ENCODE results near the gene FBXO21.

The FBXO21 gene

GRCh38 chr12:117101953-117102799 is 88.1 kb downstream of the FBXO21 start:
- DNase-seq: peak; percentile 47

GRCh38 chr12:117100851-117101673 is 89.2 kb downstream of the FBXO21 start:
- DNase-seq: peak; percentile 66

DNA sequence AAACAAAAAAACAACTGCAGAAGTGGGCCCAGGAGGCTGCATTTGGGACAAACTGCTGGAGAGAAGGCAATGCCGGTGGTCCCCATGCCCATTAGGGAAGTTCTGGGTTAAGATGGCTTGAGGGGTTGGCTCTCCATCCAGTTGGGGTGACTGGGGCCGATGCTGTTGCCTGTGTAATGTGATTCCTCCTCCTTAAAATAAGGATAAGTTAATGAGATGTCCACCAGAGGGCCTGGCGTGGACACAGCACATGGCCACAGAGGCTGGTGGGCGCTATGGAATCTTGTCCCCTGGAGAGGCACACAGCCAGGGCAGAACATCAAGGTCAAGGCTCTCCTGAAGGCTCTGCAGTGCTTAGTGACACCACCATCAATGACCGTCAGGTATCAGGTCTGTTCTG is 90.0 kb downstream of the FBXO21 start:
- no peak for DNase-seq

GRCh38 chr12:117098361-117099217 is 91.7 kb downstream of the FBXO21 start:
- DNase-seq: no peak

DNA sequence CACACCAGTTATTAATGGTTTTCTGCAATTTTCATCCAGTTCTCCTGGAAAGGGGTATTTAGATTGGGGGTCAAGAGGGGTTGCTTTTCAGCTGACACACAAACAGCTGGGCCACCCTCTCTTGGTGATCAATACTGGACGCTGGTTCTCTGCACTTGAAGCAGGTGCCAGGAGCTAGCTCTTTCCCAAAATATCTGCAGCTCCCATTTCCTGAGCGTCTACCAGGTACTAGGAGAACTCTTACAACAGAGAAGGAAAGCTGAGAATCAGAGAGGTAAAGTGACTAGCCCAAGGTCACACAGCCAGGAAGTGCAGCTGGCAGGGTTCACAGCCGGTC is 92.3 kb downstream of the FBXO21 start:
- no peak for DNase-seq

DNA sequence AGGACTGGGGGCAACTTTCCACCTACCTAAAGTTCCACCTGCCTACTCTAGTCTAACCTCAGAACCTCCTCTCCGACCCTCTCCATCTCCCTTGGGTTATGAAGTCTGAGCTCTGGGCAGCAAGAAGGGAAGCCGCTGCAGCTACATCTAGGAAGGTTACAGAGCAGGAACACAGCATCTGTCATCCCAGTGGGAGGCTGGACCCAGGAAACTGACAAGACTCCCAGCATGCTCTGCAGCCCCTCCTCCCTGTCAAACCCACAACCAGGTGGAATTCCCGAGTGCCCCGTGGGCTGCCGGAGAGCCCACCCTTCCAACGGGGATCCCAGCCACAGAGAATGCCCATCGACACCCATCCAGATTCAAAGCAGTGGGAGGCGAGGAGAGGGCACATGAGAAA is 93.1 kb downstream of the FBXO21 start:
- peak; percentile 55 for DNase-seq

DNA sequence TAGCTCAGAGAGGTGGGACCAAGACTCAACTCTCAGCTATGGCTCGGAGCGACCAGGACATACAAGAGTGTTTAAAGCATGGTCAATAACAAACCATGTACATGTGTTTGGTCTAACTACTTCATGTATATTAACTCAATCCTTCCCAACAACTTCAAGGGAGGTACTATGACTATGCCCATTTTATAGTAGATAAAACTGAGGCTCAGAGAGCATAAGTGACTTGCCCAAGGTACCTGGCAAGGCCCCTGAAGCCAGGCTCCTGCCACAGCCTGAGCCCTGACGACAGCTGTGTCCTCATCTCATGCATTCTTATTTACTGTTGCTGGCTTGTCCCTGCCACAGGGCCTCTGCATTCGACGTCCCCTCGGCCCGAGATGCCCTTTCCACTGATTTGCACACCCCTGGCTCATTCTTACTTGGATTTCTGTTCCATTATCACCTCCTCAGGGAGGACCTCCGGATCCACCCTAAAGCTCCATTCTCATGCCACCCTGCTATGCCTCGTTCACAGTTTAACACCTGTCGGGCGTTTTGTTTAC is 93.7 kb downstream of the FBXO21 start:
- DNase-seq: no peak

GRCh38 chr12:117095191-117095590 is 95.1 kb downstream of the FBXO21 start:
- peak; percentile 43 for DNase-seq

DNA sequence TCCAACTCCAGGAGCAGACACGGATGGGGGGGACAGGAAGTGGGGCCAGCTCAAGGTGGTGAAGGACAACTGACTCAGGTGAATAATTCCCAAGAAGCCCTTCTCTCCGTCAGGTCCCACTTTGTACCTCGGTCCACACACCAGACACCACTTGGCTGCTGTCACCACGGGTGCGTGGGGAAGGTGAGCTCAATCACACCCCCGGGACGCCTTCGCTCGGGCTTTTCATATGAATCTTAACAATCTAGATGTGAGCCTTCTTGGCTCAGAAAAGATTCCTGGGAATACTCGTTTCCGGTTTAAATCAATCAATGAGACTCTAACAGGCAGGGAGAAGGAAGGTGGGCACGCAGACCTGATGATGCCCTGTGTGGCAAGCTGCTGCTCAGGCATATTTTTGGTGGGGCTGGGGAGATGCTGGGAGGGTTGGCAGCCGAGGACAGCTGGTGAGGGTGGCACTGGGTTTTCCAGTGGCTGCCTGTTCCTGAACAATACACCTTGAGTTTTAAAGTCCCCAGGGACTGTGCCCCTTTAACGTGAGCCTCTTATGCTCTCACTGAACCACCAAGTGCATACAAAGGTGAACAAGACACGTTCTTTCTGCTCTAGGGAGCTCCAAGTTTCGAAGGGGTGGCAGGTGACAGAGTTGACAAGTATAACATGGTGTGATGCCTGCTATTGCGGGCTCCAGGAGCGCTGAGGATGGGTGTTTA is 96.2 kb downstream of the FBXO21 start:
- DNase-seq: peak; percentile 99

GRCh38 chr12:117093431-117093830 is 96.8 kb downstream of the FBXO21 start:
- no peak for DNase-seq

DNA sequence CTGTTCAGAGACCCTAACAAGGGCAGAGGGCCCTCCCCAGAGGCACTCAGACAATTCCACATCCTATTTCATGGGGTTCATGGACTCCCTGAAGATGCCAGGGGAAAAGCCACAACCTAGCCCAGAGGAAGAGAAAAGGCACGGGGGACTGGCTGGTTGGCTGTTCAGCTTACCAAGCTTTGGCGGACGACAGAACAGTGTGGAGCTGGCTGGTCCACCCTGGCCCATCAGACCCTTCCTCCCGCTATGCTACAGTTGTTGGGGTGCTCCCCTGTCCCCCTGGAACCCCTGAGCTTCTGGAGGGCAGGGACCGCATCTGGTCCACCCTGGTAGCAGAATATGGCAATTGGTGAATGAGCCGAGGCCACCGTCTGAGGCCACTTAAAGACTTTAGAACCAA is 97.4 kb downstream of the FBXO21 start:
- no peak for DNase-seq

DNA sequence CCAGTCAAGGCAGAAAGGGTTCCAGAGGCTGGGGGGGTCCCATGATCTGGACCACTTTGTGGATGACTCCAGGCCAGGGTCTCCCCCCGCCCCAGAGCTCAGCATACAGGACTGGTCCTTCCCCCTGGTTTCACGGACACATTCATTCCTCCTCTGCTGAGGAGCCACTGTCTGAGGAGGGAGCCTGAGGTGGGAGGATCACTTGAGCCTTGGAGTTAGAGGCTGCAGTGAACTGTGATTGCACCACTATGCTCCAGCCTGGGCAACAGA is 97.8 kb downstream of the FBXO21 start:
- no peak for DNase-seq

Data from DMS79 treated with DMSO at 0.1 percent for 48 hours (cell line).